ENCODE data around the gene DESI1.

DESI1 gene

GRCh38 chr22:41584881-41585280 lies 36.0 kb downstream of the DESI1 start:
- Histone ChIP-seq H2BK120ac (ENCODE audit: low read depth, low read length) (no peak overlapping the region), H3K9ac (ENCODE audit: low read length) (no peak overlapping the region), H3K27ac (ENCODE audit: low read depth, low read length) (no peak overlapping the region), H3K36me3 (ENCODE audit: control insufficient read depth, insufficient read depth, low read length) (no peaks in the 10 kb centered on the region), H2BK5ac (ENCODE audit: low read length) (no peak overlapping the region), H3K56ac (ENCODE audit: low read length) (no peak overlapping the region), H2BK15ac (replicated peaks; ENCODE audit: low read depth) (no peak overlapping the region), H3K23ac (ENCODE audit: low read length) (no peak overlapping the region), H3K4me1 (ENCODE audit: control insufficient read depth, low read depth, low read length) (no peaks in the 10 kb centered on the region), H3K18ac (ENCODE audit: low read length) (no peak overlapping the region), H3K27me3 (ENCODE audit: insufficient read depth, low read length, poor library complexity) (no peaks in the 10 kb centered on the region), H3K4ac (ENCODE audit: low read depth, low read length) (no peak overlapping the region), H3K79me2 (ENCODE audit: control insufficient read depth, insufficient read depth, low read length) (no peaks in the 10 kb centered on the region), H2AK5ac (ENCODE audit: low read length) (no peak overlapping the region), H4K8ac (ENCODE audit: low read depth, low read length) (no peak overlapping the region), H3K4me3 (ENCODE audit: low read length) (no peak overlapping the region), H3K79me1 (ENCODE audit: low read length) (no peaks in the 10 kb centered on the region), H4K5ac (ENCODE audit: low read length) (no peak overlapping the region), H3K4me2 (ENCODE audit: low read length) (no peak overlapping the region)
- no CpG with 5 or more reads among the region's 6 CpGs for WGBS (ENCODE audit: extremely low coverage, insufficient coverage, low lambda C conversion rate)
- DNase-seq = no peak

GRCh38 chr22:41582694-41583093 lies 38.1 kb downstream of the DESI1 start:
- H4K8ac ChIP-seq (ENCODE audit: low read depth, low read length) = no peak overlapping the region
- H3K23ac ChIP-seq (ENCODE audit: low read length) = no peak overlapping the region
- H3K4me2 ChIP-seq (ENCODE audit: low read length) = no peak overlapping the region
- no peaks in the 10 kb centered on the region for H3K79me1 ChIP-seq (ENCODE audit: low read length)
- no peak overlapping the region for H2AK5ac ChIP-seq (ENCODE audit: low read length)
- no peak overlapping the region for H3K56ac ChIP-seq (ENCODE audit: low read length)
- H3K79me2 ChIP-seq (ENCODE audit: control insufficient read depth, insufficient read depth, low read length) = no peaks in the 10 kb centered on the region
- no peak overlapping the region for H3K4ac ChIP-seq (ENCODE audit: low read depth, low read length)
- H4K5ac ChIP-seq (ENCODE audit: low read length) = no peak overlapping the region
- H3K36me3 ChIP-seq (ENCODE audit: control insufficient read depth, insufficient read depth, low read length) = no peaks in the 10 kb centered on the region
- H3K27me3 ChIP-seq (ENCODE audit: insufficient read depth, low read length, poor library complexity) = no peaks in the 10 kb centered on the region
- H3K27ac ChIP-seq (ENCODE audit: low read depth, low read length) = no peak overlapping the region
- H2BK120ac ChIP-seq (ENCODE audit: low read depth, low read length) = no peak overlapping the region
- WGBS (ENCODE audit: extremely low coverage, insufficient coverage, low lambda C conversion rate) = no CpG with 5 or more reads among the region's 8 CpGs
- H3K4me3 ChIP-seq (ENCODE audit: low read length) = no peak overlapping the region
- no peak overlapping the region for H2BK5ac ChIP-seq (ENCODE audit: low read length)
- H3K18ac ChIP-seq (ENCODE audit: low read length) = no peak overlapping the region
- no peak overlapping the region for H2BK15ac ChIP-seq (replicated peaks; ENCODE audit: low read depth)
- H3K4me1 ChIP-seq (ENCODE audit: control insufficient read depth, low read depth, low read length) = no peaks in the 10 kb centered on the region
- DNase-seq = no peak
- no peak overlapping the region for H3K9ac ChIP-seq (ENCODE audit: low read length)

- Histone ChIP-seq H3K9ac (ENCODE audit: low read length) (no peak overlapping the region), H3K36me3 (ENCODE audit: control insufficient read depth, insufficient read depth, low read length) (no peaks in the 10 kb centered on the region), H2BK15ac (replicated peaks; ENCODE audit: low read depth) (no peak overlapping the region), H3K4ac (ENCODE audit: low read depth, low read length) (no peak overlapping the region), H2BK5ac (ENCODE audit: low read length) (no peak overlapping the region), H3K56ac (ENCODE audit: low read length) (no peak overlapping the region), H3K18ac (ENCODE audit: low read length) (no peak overlapping the region), H2BK120ac (ENCODE audit: low read depth, low read length) (no peak overlapping the region), H3K27me3 (ENCODE audit: insufficient read depth, low read length, poor library complexity) (no peaks in the 10 kb centered on the region), H3K23ac (ENCODE audit: low read length) (no peak overlapping the region), H3K27ac (ENCODE audit: low read depth, low read length) (no peak overlapping the region), H3K79me2 (ENCODE audit: control insufficient read depth, insufficient read depth, low read length) (no peaks in the 10 kb centered on the region), H4K5ac (ENCODE audit: low read length) (no peak overlapping the region), H3K79me1 (ENCODE audit: low read length) (no peaks in the 10 kb centered on the region), H3K4me1 (ENCODE audit: control insufficient read depth, low read depth, low read length) (no peaks in the 10 kb centered on the region), H3K4me3 (ENCODE audit: low read length) (no peak overlapping the region), H4K8ac (ENCODE audit: low read depth, low read length) (no peak overlapping the region), H2AK5ac (ENCODE audit: low read length) (no peak overlapping the region), H3K4me2 (ENCODE audit: low read length) (no peak overlapping the region)
- no CpG with 5 or more reads among the region's 6 CpGs for WGBS (ENCODE audit: extremely low coverage, insufficient coverage, low lambda C conversion rate)
- no peak for DNase-seq
These were observed 40.9 kb downstream of the DESI1 start for GRCh38 chr22:41579997-41580355.

- no peak overlapping the region for H3K4me3 ChIP-seq (ENCODE audit: low read length)
These were observed 41.4 kb downstream of the DESI1 start for GRCh38 chr22:41579297-41579996.

GRCh38 chr22:41578818-41579217 lies 42.0 kb downstream of the DESI1 start:
- Histone ChIP-seq H3K4me3 (ENCODE audit: low read length) (no peak overlapping the region), H2BK15ac (replicated peaks; ENCODE audit: low read depth) (no peak overlapping the region), H3K4ac (ENCODE audit: low read depth, low read length) (no peak overlapping the region), H3K4me2 (ENCODE audit: low read length) (no peak overlapping the region), H2BK5ac (ENCODE audit: low read length) (no peak overlapping the region), H3K18ac (ENCODE audit: low read length) (no peak overlapping the region), H3K27me3 (ENCODE audit: insufficient read depth, low read length, poor library complexity) (no peaks in the 10 kb centered on the region), H3K9ac (ENCODE audit: low read length) (no peak overlapping the region), H2BK120ac (ENCODE audit: low read depth, low read length) (no peak overlapping the region), H4K5ac (ENCODE audit: low read length) (no peak overlapping the region), H3K36me3 (ENCODE audit: control insufficient read depth, insufficient read depth, low read length) (no peaks in the 10 kb centered on the region), H3K27ac (ENCODE audit: low read depth, low read length) (no peak overlapping the region), H3K23ac (ENCODE audit: low read length) (no peak overlapping the region), H2AK5ac (ENCODE audit: low read length) (no peak overlapping the region), H3K4me1 (ENCODE audit: control insufficient read depth, low read depth, low read length) (no peaks in the 10 kb centered on the region), H3K79me1 (ENCODE audit: low read length) (no peaks in the 10 kb centered on the region), H3K56ac (ENCODE audit: low read length) (no peak overlapping the region), H4K8ac (ENCODE audit: low read depth, low read length) (no peak overlapping the region), H3K79me2 (ENCODE audit: control insufficient read depth, insufficient read depth, low read length) (no peaks in the 10 kb centered on the region)
- WGBS (ENCODE audit: extremely low coverage, insufficient coverage, low lambda C conversion rate) = no CpG with 5 or more reads among the region's 9 CpGs
- DNase-seq = no peak

More at GRCh38 chr22:41579297-41579996, 41.4 kb downstream of the DESI1 start:
- no peak overlapping the region for H3K4me2 ChIP-seq (ENCODE audit: low read length)
- H2BK15ac ChIP-seq (replicated peaks; ENCODE audit: low read depth) = no peak overlapping the region
- no peak overlapping the region for H3K9ac ChIP-seq (ENCODE audit: low read length)
- H2BK5ac ChIP-seq (ENCODE audit: low read length) = no peak overlapping the region
- H2AK5ac ChIP-seq (ENCODE audit: low read length) = no peak overlapping the region
- no peak overlapping the region for H2BK120ac ChIP-seq (ENCODE audit: low read depth, low read length)
- H3K23ac ChIP-seq (ENCODE audit: low read length) = no peak overlapping the region
- H4K5ac ChIP-seq (ENCODE audit: low read length) = no peak overlapping the region
- no peaks in the 10 kb centered on the region for H3K79me1 ChIP-seq (ENCODE audit: low read length)
- H3K18ac ChIP-seq (ENCODE audit: low read length) = no peak overlapping the region
- H3K36me3 ChIP-seq (ENCODE audit: control insufficient read depth, insufficient read depth, low read length) = no peaks in the 10 kb centered on the region
- no peak overlapping the region for H3K27ac ChIP-seq (ENCODE audit: low read depth, low read length)
- no peak overlapping the region for H3K4ac ChIP-seq (ENCODE audit: low read depth, low read length)
- no CpG with 5 or more reads among the region's 12 CpGs for WGBS (ENCODE audit: extremely low coverage, insufficient coverage, low lambda C conversion rate)
- H3K79me2 ChIP-seq (ENCODE audit: control insufficient read depth, insufficient read depth, low read length) = no peaks in the 10 kb centered on the region
- H4K8ac ChIP-seq (ENCODE audit: low read depth, low read length) = no peak overlapping the region
- H3K4me1 ChIP-seq (ENCODE audit: control insufficient read depth, low read depth, low read length) = no peaks in the 10 kb centered on the region
- H3K27me3 ChIP-seq (ENCODE audit: insufficient read depth, low read length, poor library complexity) = no peaks in the 10 kb centered on the region
- DNase-seq = no peak
- H3K56ac ChIP-seq (ENCODE audit: low read length) = no peak overlapping the region

GRCh38 chr22:41578114-41578513 lies 42.7 kb downstream of the DESI1 start:
- Histone ChIP-seq H3K4me3 (ENCODE audit: low read length) (no peak overlapping the region), H3K79me1 (ENCODE audit: low read length) (no peaks in the 10 kb centered on the region), H2BK5ac (ENCODE audit: low read length) (no peak overlapping the region), H3K56ac (ENCODE audit: low read length) (no peak overlapping the region), H3K18ac (ENCODE audit: low read length) (no peak overlapping the region), H3K4me2 (ENCODE audit: low read length) (no peak overlapping the region), H2BK120ac (ENCODE audit: low read depth, low read length) (no peak overlapping the region), H2AK5ac (ENCODE audit: low read length) (no peak overlapping the region), H3K9ac (ENCODE audit: low read length) (no peak overlapping the region), H4K5ac (ENCODE audit: low read length) (no peak overlapping the region), H3K36me3 (ENCODE audit: control insufficient read depth, insufficient read depth, low read length) (no peaks in the 10 kb centered on the region), H3K79me2 (ENCODE audit: control insufficient read depth, insufficient read depth, low read length) (no peaks in the 10 kb centered on the region), H3K27ac (ENCODE audit: low read depth, low read length) (no peak overlapping the region), H2BK15ac (replicated peaks; ENCODE audit: low read depth) (no peak overlapping the region), H3K4me1 (ENCODE audit: control insufficient read depth, low read depth, low read length) (no peaks in the 10 kb centered on the region), H3K27me3 (ENCODE audit: insufficient read depth, low read length, poor library complexity) (no peaks in the 10 kb centered on the region), H3K4ac (ENCODE audit: low read depth, low read length) (no peak overlapping the region), H4K8ac (ENCODE audit: low read depth, low read length) (no peak overlapping the region), H3K23ac (ENCODE audit: low read length) (no peak overlapping the region)
- no peak for DNase-seq
- no CpG with 5 or more reads among the region's 8 CpGs for WGBS (ENCODE audit: extremely low coverage, insufficient coverage, low lambda C conversion rate)
